GM12872 (cell line): ENCODE data around the gene SGPL1.

Source experiments
- TF ChIP-seq, protein P1 (sequence below): IDR thresholded peaks from 3 replicates; pipeline ENCODE4 v1.5.1; 2011; ENCODE audit warnings: low read depth, mild to moderate bottlenecking, low read length, moderate library complexity; ENCODE audit not compliant: insufficient read depth

SGPL1 gene

DNA sequence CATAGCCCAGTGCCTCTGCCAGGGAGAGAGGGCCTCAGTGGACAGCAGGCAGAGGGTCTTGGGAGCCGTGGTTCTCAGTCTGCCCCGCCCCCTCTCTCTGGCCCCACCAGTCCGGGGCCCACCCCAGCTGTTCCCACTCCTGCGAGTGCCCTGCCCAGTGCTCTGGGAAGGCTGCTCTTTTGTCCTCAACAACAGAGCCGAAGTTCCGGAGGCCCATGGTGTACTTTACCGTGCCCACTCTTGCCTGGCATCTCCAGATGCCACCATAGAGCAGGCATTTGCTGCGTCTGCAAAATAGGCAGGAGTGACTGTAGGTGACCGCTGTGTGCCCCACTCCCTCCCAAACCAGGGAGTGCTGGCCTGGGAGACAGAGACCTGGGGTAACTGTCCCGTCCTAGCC is 101.9 kb downstream of the SGPL1 start:
- TF ChIP-seq, protein P1, sequence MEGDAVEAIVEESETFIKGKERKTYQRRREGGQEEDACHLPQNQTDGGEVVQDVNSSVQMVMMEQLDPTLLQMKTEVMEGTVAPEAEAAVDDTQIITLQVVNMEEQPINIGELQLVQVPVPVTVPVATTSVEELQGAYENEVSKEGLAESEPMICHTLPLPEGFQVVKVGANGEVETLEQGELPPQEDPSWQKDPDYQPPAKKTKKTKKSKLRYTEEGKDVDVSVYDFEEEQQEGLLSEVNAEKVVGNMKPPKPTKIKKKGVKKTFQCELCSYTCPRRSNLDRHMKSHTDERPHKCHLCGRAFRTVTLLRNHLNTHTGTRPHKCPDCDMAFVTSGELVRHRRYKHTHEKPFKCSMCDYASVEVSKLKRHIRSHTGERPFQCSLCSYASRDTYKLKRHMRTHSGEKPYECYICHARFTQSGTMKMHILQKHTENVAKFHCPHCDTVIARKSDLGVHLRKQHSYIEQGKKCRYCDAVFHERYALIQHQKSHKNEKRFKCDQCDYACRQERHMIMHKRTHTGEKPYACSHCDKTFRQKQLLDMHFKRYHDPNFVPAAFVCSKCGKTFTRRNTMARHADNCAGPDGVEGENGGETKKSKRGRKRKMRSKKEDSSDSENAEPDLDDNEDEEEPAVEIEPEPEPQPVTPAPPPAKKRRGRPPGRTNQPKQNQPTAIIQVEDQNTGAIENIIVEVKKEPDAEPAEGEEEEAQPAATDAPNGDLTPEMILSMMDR = no peak

DNA sequence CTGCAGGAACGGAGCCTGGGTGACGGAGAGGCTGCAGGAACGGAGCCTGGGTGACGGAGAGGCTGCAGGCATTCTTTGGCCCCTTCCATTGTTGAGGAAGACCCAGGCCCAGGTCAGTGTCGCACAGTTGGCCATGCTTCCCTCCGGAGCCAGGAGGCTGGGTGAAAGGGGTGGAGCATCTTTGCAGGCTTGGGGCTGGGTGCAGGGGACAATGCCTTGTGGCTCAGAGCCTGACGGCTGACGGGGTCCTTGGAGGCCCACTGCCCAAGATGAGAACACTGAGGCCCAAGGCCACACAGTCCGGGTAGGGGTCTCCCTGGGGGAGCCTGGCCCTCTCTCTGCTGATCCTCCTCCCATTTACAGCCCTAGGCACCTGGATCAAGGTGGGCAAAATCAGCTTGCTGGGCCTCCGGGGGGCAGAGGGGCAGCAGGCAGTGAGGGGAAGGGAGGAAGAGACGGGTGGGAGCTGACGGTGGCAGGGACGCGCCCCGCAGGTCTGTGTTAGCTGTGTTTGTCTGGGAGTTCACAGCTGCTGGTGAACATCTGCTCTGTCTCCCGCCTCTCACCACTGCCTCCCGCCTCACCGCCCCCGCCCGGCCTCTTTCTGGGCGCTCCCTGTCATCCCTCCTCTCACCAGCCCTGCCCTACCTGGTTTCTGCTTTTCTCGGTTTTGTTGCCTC is 103.2 kb downstream of the SGPL1 start:
- TF ChIP-seq, protein P1 = no peak

DNA sequence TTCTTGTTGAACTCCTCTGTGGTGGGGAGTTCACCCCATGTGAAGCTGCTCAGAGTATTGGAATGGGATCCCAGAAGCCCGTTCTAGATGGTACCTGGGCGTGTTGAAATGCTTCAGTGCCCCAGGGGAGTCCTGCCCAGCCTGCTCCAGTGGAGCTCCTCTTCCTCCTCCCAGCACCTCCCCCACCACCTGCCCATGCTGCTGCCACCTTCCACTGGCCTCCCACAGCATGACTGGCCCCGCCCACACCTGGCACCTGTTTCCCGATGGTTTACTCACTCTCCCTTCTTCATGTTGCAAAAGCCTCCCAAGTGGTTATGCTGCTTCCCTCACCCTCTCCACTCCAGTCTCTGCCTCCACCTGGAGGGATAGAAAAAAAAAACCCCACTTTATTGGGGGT is 104.8 kb downstream of the SGPL1 start:
- TF ChIP-seq, protein P1 = no peak

DNA sequence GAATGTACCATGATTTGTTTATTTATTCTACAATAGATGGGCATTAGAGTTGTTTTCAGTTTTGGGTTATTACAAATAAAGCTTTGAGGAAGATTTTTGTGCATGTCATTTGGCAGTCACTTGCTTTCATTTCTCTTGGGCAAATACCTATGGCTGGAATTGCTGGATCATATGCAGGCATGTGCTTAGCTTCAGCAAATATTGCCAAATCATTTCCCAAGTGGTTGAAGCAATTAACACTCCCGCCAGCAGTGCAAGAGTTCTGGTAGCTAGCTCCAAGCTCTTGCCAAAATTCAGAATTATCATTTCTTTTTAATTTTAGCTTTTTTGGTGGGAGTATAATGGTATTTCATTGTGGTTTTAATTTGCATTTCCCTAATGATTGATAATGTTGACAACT is 105.5 kb downstream of the SGPL1 start:
- TF ChIP-seq, protein P1 = no peak

DNA sequence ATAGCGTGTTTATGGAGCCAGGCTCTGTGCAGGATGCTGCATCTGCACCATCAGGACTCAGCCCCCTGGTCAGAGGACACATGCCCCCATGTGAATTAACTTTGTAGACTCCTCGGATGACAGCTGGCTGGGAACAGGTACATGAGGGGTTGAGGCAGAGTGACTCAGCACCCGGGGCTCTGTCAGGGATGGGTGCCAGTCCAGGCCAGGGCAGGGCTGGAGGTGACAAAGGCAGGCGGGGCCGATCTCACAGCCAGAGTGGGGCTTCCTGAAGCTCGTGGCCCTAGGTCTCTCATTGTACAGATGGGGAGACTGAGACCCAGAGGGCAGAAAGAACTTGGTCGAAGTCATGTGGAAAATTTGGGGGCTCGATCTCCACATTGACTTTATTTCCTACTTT is 107.9 kb downstream of the SGPL1 start:
- TF ChIP-seq, protein P1 = no peak

DNA sequence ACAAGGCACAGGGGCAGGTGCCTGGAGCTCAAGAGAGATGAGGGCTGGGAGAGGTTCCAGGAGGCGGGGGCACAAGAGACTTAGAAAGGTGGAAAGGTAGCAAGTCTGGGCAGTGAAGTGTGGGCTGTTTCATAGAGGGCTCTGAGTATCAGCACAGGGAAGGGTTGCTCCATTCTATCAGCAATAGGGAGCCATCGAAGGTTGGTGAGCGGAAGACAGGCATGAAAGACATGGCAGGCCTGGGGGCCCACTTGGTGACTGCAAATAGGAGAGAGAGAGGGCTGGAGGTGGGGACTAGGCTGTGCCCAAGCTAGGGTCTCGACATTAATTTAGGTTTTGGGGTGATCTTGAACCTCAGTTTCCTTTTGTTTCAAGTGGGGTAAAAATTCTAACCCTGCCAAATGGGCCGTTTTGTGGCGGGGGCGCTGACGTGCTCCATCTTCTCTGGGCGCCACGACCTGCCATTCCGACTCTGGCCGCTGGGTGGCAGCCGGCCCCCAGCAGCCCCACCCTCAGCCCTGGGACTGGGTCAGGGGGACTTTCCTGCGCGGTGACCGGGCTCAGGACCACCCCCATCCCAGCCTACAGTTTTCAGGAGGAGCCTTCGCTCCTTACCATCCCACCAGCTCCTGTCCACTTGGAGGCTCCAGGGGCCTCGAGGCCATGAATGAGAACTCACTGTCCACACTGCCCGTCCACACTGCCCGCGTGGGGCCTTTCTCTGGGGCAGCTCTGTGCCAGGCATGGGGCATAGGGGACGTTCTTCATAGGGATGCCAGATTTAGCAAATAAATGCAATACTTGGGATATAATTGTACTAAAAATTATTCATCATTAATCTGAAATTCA is 109.9 kb downstream of the SGPL1 start:
- TF ChIP-seq, protein P1 = peak; percentile 93

DNA sequence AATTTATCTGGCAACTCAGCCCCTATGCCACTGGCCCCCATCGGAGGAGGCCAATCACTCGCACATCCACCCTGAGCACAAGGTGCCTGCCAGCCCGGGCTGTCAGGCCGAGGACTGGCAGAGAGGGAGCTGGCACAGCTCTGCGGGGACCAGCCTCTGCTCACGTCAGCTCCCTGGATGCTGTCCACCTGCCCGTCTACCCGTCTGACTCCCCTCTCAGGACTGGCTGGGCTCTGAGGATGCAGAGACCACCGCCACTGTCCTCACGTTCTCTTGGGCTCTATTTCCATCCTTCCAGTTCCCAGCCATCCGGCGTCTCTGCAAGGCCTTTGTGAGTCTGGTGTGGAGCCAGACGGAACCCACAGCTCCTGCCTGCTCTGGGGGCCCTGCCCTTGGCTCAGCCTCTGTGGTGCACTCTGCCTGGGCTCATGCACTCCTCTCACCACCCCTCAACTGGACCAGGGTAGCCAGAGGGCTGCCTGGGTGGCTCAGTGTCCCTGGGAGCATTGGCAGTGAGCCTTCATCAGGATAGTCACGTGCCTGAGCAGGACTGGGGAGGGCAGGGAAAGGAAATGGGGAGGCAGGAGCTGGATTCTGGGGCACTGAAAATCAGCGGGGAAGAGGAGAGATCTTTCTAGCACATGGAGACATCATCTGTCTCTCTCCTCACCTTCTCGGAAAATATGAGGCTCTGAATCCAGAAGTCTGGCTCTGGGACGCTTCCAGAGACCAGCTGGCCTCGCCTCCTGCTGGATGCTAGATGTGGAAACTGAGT is 110.7 kb downstream of the SGPL1 start:
- TF ChIP-seq, protein P1 = no peak
